ENCODE results near the gene ZNF121.
"Not testable (repeated sequence)": the region's sequence is repeated elsewhere in the genome, so short reads cannot be mapped to it uniquely, and the experiment has no call there.

The ZNF121 gene

DNA sequence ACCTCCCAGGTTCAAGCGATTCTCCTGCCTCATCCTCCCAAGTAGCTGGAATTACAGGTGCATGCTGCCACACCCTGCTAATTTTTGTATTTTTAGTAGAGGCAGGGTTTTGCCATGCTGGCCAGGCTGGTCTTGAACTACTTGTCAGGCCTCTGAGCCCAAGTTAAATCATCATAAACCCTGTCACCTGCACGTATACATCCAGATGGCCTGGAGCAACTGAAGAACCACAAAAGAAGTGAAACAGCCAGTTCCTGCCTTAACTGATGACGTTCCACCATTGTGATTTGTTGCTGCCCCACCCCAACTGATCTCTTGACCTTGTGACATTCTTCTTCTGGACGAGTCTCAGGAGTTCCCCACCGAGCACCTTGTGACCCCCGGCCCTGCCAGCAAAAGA, 45.1 kb downstream of the ZNF121 start:
- in situ Hi-C loops (cut with HindIII; ENCODE audit: low sequenced_read_pairs), result not testable (repeated sequence)

DNA sequence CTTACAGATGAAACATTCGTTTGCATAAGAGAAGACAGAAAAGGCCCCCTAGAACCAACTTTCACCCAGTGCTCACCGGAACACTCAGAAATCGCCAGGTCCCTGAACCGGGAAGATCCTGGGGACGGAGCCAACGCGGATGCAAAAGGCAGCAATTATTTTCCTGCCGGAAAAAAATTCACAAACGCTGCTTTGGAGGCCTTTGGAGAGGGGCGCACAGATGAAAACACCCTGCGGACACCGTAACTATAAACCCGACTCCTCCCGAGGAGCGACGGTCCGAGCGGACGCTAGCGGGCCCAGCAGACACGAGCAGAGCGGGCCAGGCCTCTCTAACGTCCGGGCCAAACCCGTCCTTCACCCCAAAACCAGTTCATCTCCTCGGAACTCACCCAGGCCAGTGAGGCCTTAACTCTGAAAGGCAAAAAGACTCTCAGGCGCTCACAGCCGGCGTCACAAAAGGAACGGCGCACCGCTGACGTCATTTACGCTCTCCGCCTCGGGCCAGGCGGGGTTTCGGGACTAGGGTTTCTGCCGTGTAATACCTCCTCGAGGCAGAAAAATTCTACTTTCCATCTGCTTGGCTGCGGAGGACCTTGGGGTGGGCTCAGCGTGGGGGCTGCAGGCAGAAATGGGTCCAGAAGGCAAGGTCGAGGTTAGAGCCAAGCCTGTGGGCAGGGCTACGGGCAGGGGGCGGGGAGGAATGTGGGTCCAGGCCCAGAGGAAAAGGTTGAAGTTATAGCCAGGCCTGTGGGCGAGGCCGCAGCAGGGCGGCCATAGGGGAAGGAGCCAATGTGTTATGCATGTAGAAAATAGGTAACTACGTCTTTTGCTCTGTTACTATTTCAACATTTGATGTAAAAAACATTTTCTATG, 45.9 kb downstream of the ZNF121 start, which contains the start of gene ZNF426:
TSS of gene ZNF426 (minus strand) at position 463 of the 876 bp plus-strand sequence. CDS start 2,413 bp downstream, outside the sequence.
- in situ Hi-C loops (cut with HindIII; ENCODE audit: low sequenced_read_pairs), result no loop called here

- in situ Hi-C loops (cut with HindIII; ENCODE audit: low sequenced_read_pairs), result no loop called here
These were observed 48.4 kb downstream of the ZNF121 start for GRCh38 chr19:9535934-9536333.

DNA sequence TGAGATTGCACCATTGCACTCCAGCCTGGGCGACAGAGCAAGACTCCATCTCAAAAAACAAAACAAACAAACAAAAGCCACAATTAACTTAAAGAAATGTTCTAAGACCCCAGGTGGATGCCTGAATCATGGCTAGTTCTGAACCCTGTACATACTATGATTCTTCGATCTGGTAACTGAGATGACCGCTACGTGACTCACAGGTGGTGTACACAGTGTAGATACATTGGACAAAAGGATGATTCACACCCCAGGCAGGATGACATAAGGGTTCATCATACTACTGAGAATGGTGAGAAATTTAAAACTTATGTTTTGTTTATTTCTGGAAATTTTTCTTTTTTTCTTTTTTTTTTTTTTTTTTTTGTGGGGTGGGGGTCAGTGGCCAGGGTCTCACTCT, 52.4 kb downstream of the ZNF121 start:
- in situ Hi-C loops (cut with HindIII; ENCODE audit: low sequenced_read_pairs), result no loop called here

DNA sequence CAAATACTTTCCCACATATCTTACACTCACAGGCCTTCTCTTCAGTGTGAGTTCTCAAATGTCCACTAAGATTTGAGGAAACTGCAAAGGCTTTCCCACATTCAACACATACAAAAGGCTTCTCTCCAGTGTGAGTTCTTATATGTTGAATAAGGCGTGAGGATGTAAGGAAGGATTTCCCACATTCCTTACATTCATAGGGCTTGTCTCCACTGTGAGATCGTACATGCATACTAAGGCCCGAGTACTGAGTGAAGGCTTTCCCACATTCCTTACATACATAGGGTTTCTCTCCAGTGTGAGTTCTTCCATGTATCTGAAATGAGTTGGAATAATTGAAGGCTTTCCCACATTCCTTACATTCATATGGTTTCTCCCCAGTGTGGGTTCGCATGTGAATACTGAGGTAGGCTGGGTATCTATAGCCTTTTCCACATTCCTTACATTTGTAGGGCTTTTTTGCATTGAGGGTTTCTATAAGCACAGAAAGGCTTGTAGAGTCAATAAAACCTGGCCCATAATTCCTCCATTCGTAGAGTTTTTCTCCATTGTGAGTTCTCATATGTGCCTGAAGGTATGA, 55.5 kb downstream of the ZNF121 start:
- in situ Hi-C loops (cut with HindIII; ENCODE audit: low sequenced_read_pairs), result no loop called here

- in situ Hi-C loops (cut with HindIII; ENCODE audit: low sequenced_read_pairs), result no loop called here
These were observed 60.3 kb downstream of the ZNF121 start for GRCh38 chr19:9523885-9524474.
